Measurements from ENCODE around the gene ARHGAP25. TPM values are rescaled to one million over a fixed set of nuclear protein-coding genes. Genes with fewer than 3 reads are reported as not detected.

ARHGAP25 gene
- total and polyA plus RNA-seq, 2 of the 4 experiments (the other 2 are of a cell fraction): 0.29 to 0.36 TPM

- ATAC-seq (ENCODE audit: low read depth) (no peak), DNase-seq (no peak)
- Histone ChIP-seq H4K5ac (ENCODE audit: low read depth, low read length) (no peak overlapping the region), H2AK5ac (ENCODE audit: low read depth, low read length) (no peak overlapping the region), H3K4me2 (ENCODE audit: low read depth, low read length) (no peak overlapping the region), H3K9ac (ENCODE audit: low read depth, low read length) (no peak overlapping the region), H2BK5ac (ENCODE audit: low read depth, low read length, poor library complexity, severe bottlenecking) (no peak overlapping the region), H3K9me1 (ENCODE audit: insufficient read depth, low read length) (peaks cover 12% of the 10 kb centered on the region; the same call in 1 of the 2 replicates), H2BK20ac (ENCODE audit: low read depth, low read length) (no peak overlapping the region), H3K56ac (ENCODE audit: extremely low read depth, insufficient read depth, low read length) (no peak overlapping the region), H3K27ac (ENCODE audit: insufficient read depth, low read length) (no peak overlapping the region), H3K23ac (ENCODE audit: low read depth, low read length) (no peak overlapping the region), H3K18ac (ENCODE audit: low read depth, low read length) (no peak overlapping the region), H2AFZ (replicated peaks; ENCODE audit: low read length, poor library complexity) (no peak overlapping the region), H2AK9ac (replicated peaks; ENCODE audit: low read depth, low read length, poor library complexity) (no peak overlapping the region), H4K91ac (ENCODE audit: insufficient read depth, low read depth, low read length) (no peak overlapping the region), H3K79me1 (ENCODE audit: low read depth in 1 of 2, low read length in 2 of 2) (no peaks in the 10 kb centered on the region), H3K14ac (replicated peaks; ENCODE audit: low read depth, low read length) (0 out of 2 replicates have a peak overlapping the region, but pooled peaks have one; percentile 14), H4K8ac (ENCODE audit: low read depth in 2 of 2, low read length in 2 of 2) (no peak overlapping the region), H3K4me1 (ENCODE audit: control insufficient read depth, insufficient read depth, low read length) (peaks cover 12% of the 10 kb centered on the region), H3K4ac (ENCODE audit: low read depth, low read length) (no peak overlapping the region), H4K20me1 (ENCODE audit: insufficient read depth, low read length) (no peaks in the 10 kb centered on the region), H3K27me3 (ENCODE audit: control insufficient read depth, insufficient read depth, low read length) (no peaks in the 10 kb centered on the region), H3K9me3 (ENCODE audit: control insufficient read depth, insufficient read depth, low read length) (no peaks in the 10 kb centered on the region), H2BK15ac (ENCODE audit: low read depth, low read length) (no peak overlapping the region), H3K36me3 (ENCODE audit: control insufficient read depth, insufficient read depth, low read length) (no peaks in the 10 kb centered on the region), H2BK120ac (ENCODE audit: low read depth, low read length) (no peak overlapping the region), H3K4me3 (ENCODE audit: insufficient read depth, low read depth, low read length) (no peak overlapping the region)
- in situ Hi-C loops (cut with MboI; ENCODE audit: low sequenced_read_pairs): no loop called here
- no peak for TF ChIP-seq MAZ (IDR thresholded peaks at IDR 0.05; ENCODE audit: borderline replicate concordance, low read depth, low read length)
- TF ChIP-seq RCOR1 (IDR thresholded peaks at IDR 0.05; ENCODE audit: insufficient replicate concordance, low read length): no peak
- TF ChIP-seq USF2 (IDR thresholded peaks at IDR 0.05; ENCODE audit: low read depth, low read length): no peak
- no peak for TF ChIP-seq ELK1 (IDR thresholded peaks at IDR 0.05; ENCODE audit: borderline replicate concordance, low read depth, low read length)
- no peak for TF ChIP-seq SMC3 (IDR thresholded peaks at IDR 0.05; ENCODE audit: low read depth, low read length)
- TF ChIP-seq RFX5 (IDR thresholded peaks at IDR 0.05; ENCODE audit: low read depth, low read length): no peak
- no peak for TF ChIP-seq MXI1 (IDR thresholded peaks at IDR 0.05; ENCODE audit: borderline replicate concordance, low read depth, low read length)
- no peak for TF ChIP-seq CTCF (conservative IDR thresholded peaks at IDR 0.05; ENCODE audit: low read depth, low read length)
- TF ChIP-seq POLR2A (IDR thresholded peaks at IDR 0.05; ENCODE audit: low read depth, low read length): no peak
- no TSS peak for BruUV-seq (replicated peaks)
- ChIA-PET POLR2A (ENCODE audit: unreplicated experiment) (no interaction called here), CTCF (no interaction called here)
- dilution Hi-C loops (cut with HindIII; ENCODE audit: low sequenced_read_pairs, unreplicated experiment): no loop called here
- intact Hi-C loops (cut with micrococcal nuclease): no loop called here
Observed at GRCh38 chr2:68854476-68854875, 119.9 kb downstream of the ARHGAP25 start.
